NCI-H2081 treated with DMSO at 0.1 percent for 48 hours (cell line): ENCODE data around the gene C6orf62.
"Not testable (repeated sequence)": the region's sequence is repeated elsewhere in the genome, so short reads cannot be mapped to it uniquely, and the experiment has no call there.

Experiments used
- DNase-seq: peaks from one replicate; lab custom pipeline; 2025; lab: John Stamatoyannopoulos, UW

C6orf62 gene

GRCh38 chr6:24699521-24700359 is 19.2 kb downstream of the C6orf62 start:
- DNase-seq: no peak

- no peak for DNase-seq
Observed at GRCh38 chr6:24696097-24696496, 22.9 kb downstream of the C6orf62 start.

GRCh38 chr6:24695635-24696034 is 23.3 kb downstream of the C6orf62 start:
- DNase-seq: not testable (repeated sequence)

- no peak for DNase-seq
Observed at GRCh38 chr6:24694198-24694597, 24.8 kb downstream of the C6orf62 start.

- no peak for DNase-seq
Observed at GRCh38 chr6:24692848-24693592, 25.9 kb downstream of the C6orf62 start.

- DNase-seq: no peak
Observed at GRCh38 chr6:24692415-24692814, 26.5 kb downstream of the C6orf62 start.

GRCh38 chr6:24692003-24692402 is 27.0 kb downstream of the C6orf62 start:
- DNase-seq: no peak

- DNase-seq: no peak
Observed at GRCh38 chr6:24691550-24691949, 27.4 kb downstream of the C6orf62 start.

- DNase-seq: no peak
Observed at GRCh38 chr6:24690593-24690992, 28.4 kb downstream of the C6orf62 start.

GRCh38 chr6:24689964-24690363 is 29.0 kb downstream of the C6orf62 start:
- no peak for DNase-seq

- no peak for DNase-seq
Observed at GRCh38 chr6:24686946-24687345, 32.0 kb downstream of the C6orf62 start.

- DNase-seq: no peak
Observed at GRCh38 chr6:24686408-24686807, 32.5 kb downstream of the C6orf62 start.

- DNase-seq: no peak
Observed at GRCh38 chr6:24683297-24684296, 35.4 kb downstream of the C6orf62 start.

- DNase-seq: no peak
Observed at GRCh38 chr6:24680582-24680981, 38.4 kb downstream of the C6orf62 start.

- DNase-seq: not testable (repeated sequence)
Observed at GRCh38 chr6:24678792-24679352, 40.1 kb downstream of the C6orf62 start.

GRCh38 chr6:24673625-24674024 is 45.3 kb downstream of the C6orf62 start:
- no peak for DNase-seq

GRCh38 chr6:24672620-24673182 is 46.3 kb downstream of the C6orf62 start:
- no peak for DNase-seq

GRCh38 chr6:24671077-24671476 is 47.9 kb downstream of the C6orf62 start:
- not testable (repeated sequence) for DNase-seq

GRCh38 chr6:24670492-24670891 is 48.5 kb downstream of the C6orf62 start:
- DNase-seq: not testable (repeated sequence)

GRCh38 chr6:24668997-24669361 is 50.0 kb downstream of the C6orf62 start:
- DNase-seq: no peak
